SJCRH30 (cell line): ENCODE data around the gene SPTBN4. TPM values are rescaled to one million over a fixed set of nuclear protein-coding genes. Genes with fewer than 3 reads are reported as not detected.
"Not testable (repeated sequence)": the region's sequence is repeated elsewhere in the genome, so short reads cannot be mapped to it uniquely, and the experiment has no call there.

Experiments
- DNase-seq, 2 experiments: peaks; one replicate each; pipeline ENCODE4 v3.0.0-alpha.2; 2015 to 2020
- H3K27ac ChIP-seq: fragments of 250-450 bp; sonication (Bioruptor Pico); 2 replicates; pipeline ENCODE4 v1.5.1; 2020; ENCODE audit warnings: mild to moderate bottlenecking, moderate library complexity
- H3K27me3 ChIP-seq: fragments of 250-450 bp; sonication (Bioruptor Pico); 2 replicates; pipeline ENCODE4 v1.5.1; 2020; ENCODE audit warnings: mild to moderate bottlenecking, moderate library complexity
- H3K36me3 ChIP-seq: fragments of 250-450 bp; sonication (Bioruptor Pico); 2 replicates; pipeline ENCODE4 v1.5.1; 2020; ENCODE audit warnings: mild to moderate bottlenecking, moderate library complexity
- H3K4me1 ChIP-seq: fragments of 250-450 bp; sonication (Bioruptor Pico); 2 replicates; pipeline ENCODE4 v1.5.1; 2020; ENCODE audit warnings: mild to moderate bottlenecking, moderate library complexity
- H3K4me3 ChIP-seq: fragments of 250-450 bp; sonication (Bioruptor Pico); 2 replicates; pipeline ENCODE4 v1.5.1; 2020; ENCODE audit warnings: mild to moderate bottlenecking, moderate library complexity
- H3K9me3 ChIP-seq: fragments of 250-450 bp; sonication (Bioruptor Pico); replicated peaks from 2 replicates; pipeline ENCODE4 v1.5.1; 2020; ENCODE audit warnings: mild to moderate bottlenecking, moderate library complexity
- total RNA-seq: library from RNA; depleted of rRNA; stranded (reverse); fragments of >200 nt; shearing (Covaris generic); gene quantifications from 2 replicates; pipeline ENCODE4 v1.2.3, GENCODE V29; 2014

Gene SPTBN4
- total RNA-seq, 1 experiment from 2014 or later: 0.32 TPM

DNA sequence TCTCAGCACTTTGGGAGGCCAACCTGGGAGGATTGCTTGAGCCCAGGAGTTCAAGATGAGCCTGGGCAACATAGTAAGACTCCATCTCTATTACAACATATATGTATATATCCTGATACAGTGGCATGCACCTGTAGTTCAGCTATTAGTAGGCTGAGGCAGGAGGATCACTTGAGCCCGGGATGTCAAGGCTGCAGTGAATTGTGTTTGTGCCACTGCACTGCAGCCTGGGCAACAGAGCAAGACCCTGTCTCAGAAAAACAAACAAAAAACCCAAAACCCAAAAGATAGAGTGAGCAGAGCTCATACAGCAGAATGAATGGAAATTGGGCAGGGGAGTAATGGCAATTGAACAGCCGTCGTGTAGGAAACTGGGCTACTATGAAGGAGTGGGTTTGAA lies 92.6 kb downstream of the SPTBN4 start:
- H3K27ac ChIP-seq: no peak overlapping the region
- peaks cover 2% of the 10 kb centered on the region; the same call in 1 of the 2 replicates for H3K4me1 ChIP-seq
- DNase-seq: no peak
- no peaks in the 10 kb centered on the region for H3K36me3 ChIP-seq
- no peak overlapping the region for H3K4me3 ChIP-seq
- H3K27me3 ChIP-seq: peaks cover 20% of the 10 kb centered on the region
- H3K9me3 ChIP-seq: no peaks in the 10 kb centered on the region

DNA sequence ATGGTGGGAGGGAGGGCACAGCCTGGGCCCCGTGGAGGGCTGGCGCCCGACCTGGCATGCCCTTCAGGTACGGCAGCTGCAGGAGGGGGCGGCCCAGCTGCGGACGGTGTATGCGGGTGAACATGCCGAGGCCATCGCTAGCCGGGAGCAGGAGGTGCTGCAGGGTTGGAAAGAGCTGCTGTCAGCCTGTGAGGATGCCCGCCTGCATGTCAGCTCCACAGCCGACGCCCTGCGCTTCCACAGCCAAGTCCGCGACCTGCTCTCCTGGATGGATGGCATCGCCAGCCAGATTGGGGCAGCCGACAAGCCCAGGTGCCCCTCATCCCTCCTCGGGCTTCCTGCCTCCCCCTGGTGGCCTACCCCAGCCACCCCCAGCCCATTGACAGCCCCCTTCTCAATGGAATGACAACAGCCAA lies 93.3 kb downstream of the SPTBN4 start:
- no peak for DNase-seq
- Histone ChIP-seq H3K4me3 (no peak overlapping the region), H3K27me3 (peaks cover 20% of the 10 kb centered on the region), H3K4me1 (no peaks in the 10 kb centered on the region), H3K36me3 (no peaks in the 10 kb centered on the region), H3K27ac (no peak overlapping the region), H3K9me3 (no peaks in the 10 kb centered on the region)

DNA sequence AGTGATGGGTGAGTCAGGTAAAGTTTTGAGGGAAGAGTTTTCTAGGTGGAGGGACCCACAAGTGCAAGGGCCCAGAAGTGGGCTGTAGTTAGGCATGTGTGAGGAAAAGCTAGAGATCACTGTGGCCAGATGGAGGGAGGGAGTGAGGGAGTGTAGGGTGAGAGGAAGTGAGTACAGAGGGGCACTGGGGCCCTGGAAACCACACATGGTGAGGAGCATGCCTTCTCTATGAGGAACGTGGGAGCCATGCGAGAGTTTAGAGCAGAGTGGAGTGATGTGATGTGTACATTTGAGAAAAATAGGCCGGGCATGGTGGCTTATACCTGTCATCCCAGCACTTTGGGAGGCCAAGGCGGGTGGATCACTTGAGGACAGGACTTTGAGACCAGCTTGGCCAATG lies 95.1 kb downstream of the SPTBN4 start:
- DNase-seq: no peak
- no peaks in the 10 kb centered on the region for H3K36me3 ChIP-seq
- no peaks in the 10 kb centered on the region for H3K9me3 ChIP-seq
- H3K27ac ChIP-seq: no peak overlapping the region
- H3K4me1 ChIP-seq: no peaks in the 10 kb centered on the region
- H3K4me3 ChIP-seq: no peak overlapping the region
- peaks cover 32% of the 10 kb centered on the region for H3K27me3 ChIP-seq

DNA sequence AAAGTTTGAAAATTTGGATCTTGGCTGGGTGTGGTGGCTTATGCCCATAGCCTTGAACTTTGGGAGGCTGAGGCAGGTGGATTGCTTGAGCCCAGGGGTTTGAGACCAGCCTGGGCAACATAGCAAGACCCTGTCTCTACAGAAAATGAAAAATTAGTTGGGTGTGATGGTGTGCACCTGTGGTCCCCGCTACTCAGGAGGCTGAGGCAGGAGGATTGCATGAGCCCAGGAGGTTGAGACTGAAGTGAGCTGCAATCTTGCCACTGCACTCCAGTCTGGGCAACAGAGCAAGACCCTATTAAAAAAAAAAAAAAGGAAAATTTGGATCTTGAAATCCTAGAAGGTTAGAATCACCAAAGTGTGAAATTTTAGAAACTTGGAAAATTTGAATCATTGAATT lies 97.7 kb downstream of the SPTBN4 start:
- H3K36me3 ChIP-seq, H3K4me3 ChIP-seq, H3K4me1 ChIP-seq, H3K9me3 ChIP-seq, H3K27ac ChIP-seq, DNase-seq: not testable (repeated sequence)
- peaks cover 26% of the 10 kb centered on the region for H3K27me3 ChIP-seq

DNA sequence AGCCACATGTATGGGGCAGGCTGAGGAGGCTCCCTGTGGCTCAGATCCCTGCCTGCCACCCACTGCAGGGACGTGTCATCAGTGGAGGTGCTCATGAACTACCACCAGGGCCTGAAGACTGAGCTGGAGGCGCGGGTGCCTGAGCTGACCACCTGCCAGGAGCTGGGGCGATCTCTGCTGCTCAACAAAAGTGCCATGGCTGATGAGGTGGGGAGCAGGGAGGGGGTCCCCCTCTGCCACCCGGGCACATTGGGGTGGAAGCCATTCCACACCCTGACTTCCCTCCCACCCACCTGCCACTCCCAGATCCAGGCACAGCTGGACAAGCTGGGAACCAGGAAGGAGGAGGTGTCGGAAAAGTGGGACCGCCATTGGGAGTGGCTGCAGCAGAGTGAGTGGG lies 98.6 kb downstream of the SPTBN4 start:
- Histone ChIP-seq H3K36me3 (no peaks in the 10 kb centered on the region), H3K4me3 (no peak overlapping the region), H3K4me1 (peaks cover 12% of the 10 kb centered on the region), H3K27me3 (peaks cover 19% of the 10 kb centered on the region), H3K27ac (no peak overlapping the region), H3K9me3 (no peaks in the 10 kb centered on the region)
- DNase-seq: no peak

DNA sequence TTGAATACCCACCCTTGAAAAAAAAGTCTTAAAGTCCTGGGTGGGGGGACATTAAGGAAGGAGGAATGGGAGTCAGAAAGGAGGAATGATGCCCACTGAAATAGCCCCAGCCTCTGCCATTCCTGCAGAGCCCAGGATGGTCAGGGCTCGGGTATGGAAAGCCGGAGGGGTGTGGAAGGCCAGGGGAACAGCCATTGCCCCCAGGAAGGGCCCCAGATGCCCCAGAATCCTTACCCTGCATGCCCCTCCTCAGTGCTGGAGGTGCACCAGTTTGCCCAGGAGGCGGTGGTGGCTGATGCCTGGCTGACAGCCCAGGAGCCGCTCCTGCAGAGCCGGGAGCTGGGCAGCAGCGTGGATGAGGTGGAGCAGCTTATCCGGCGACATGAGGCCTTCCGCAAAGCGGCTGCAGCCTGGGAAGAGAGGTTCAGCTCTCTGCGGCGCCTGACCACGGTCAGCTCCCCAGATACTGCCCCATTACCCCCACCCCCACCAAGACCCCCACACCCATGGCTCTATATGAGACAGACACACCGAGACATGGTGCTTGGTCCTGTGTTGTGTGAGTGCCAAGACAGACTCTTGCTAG lies 99.2 kb downstream of the SPTBN4 start:
- Histone ChIP-seq H3K9me3 (no peaks in the 10 kb centered on the region), H3K36me3 (no peaks in the 10 kb centered on the region), H3K27me3 (peaks cover 17% of the 10 kb centered on the region), H3K4me1 (peaks cover 14% of the 10 kb centered on the region), H3K4me3 (no peak overlapping the region), H3K27ac (no peak overlapping the region)
- no peak for DNase-seq

DNA sequence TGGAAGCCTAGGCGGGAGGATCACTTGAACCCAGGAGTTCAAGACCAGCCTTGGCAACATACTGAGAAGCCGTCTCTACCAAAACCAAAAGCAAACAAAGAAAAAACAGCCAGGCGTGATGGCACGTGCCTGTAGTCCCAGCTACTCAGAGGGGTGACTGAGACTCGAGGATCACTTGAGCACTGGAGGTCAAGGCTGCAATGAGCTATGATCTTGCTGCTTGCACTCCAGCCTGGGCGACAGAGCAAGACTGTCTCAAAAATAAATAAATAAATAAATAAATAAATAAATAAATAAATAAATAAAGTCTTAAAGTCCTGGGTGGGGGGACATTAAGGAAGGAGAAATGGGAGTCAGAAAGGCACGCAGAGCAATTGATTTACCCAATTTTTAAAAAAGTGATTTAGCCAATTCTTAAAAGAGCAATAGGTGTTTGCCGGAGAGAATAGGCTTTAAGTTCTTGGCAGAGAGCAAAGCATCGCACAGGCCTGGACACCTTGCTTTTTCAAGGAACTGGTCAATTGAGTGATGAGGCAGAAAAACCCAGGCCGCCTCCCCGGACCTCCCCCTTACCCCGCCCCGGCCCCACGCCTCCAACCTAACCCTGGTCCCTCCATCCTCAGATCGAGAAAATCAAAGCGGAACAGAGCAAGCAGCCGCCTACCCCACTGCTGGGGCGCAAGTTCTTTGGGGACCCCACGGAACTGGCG lies 100.4 kb downstream of the SPTBN4 start:
- Histone ChIP-seq H3K4me1 (peaks cover 18% of the 10 kb centered on the region), H3K36me3 (no peaks in the 10 kb centered on the region), H3K4me3 (no peak overlapping the region), H3K27ac (no peak overlapping the region), H3K9me3 (no peaks in the 10 kb centered on the region), H3K27me3 (peaks cover 12% of the 10 kb centered on the region; the same call in 1 of the 2 replicates)
- no peak for DNase-seq

DNA sequence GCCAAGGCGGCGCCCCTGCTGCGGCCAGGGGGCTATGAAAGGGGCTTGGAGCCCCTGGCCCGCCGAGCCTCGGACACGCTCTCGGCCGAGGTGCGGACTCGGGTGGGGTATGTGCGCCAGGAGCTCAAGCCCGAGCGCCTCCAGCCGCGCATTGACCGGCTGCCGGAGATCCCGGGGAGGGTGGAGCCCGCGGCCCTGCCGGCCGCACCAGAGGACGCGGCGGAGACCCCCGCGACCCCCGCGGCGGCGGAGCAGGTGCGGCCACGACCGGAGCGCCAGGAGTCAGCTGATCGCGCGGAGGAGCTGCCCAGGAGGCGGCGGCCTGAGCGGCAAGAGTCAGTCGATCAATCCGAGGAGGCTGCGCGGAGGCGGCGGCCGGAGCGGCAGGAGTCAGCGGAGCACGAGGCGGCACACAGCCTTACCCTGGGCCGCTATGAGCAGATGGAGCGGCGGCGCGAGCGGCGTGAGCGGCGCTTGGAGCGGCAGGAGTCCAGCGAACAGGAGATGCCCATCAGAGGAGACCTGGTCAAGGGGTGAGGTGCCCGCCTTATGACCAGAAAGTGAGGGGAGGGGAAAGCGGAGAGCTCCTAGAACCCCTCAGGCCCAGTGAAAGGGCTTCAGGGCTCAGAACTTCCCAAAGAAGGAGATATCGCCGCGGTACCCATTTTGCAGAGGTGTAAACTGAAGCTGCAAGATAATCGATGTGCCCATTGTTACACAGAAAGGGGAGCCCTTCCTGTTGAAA lies 101.1 kb downstream of the SPTBN4 start:
- no peaks in the 10 kb centered on the region for H3K9me3 ChIP-seq
- H3K27ac ChIP-seq: no peak overlapping the region
- H3K4me3 ChIP-seq: no peak overlapping the region
- no peak for DNase-seq
- H3K27me3 ChIP-seq: peaks cover 12% of the 10 kb centered on the region; the same call in 1 of the 2 replicates
- H3K36me3 ChIP-seq: no peaks in the 10 kb centered on the region
- peaks cover 18% of the 10 kb centered on the region for H3K4me1 ChIP-seq

DNA sequence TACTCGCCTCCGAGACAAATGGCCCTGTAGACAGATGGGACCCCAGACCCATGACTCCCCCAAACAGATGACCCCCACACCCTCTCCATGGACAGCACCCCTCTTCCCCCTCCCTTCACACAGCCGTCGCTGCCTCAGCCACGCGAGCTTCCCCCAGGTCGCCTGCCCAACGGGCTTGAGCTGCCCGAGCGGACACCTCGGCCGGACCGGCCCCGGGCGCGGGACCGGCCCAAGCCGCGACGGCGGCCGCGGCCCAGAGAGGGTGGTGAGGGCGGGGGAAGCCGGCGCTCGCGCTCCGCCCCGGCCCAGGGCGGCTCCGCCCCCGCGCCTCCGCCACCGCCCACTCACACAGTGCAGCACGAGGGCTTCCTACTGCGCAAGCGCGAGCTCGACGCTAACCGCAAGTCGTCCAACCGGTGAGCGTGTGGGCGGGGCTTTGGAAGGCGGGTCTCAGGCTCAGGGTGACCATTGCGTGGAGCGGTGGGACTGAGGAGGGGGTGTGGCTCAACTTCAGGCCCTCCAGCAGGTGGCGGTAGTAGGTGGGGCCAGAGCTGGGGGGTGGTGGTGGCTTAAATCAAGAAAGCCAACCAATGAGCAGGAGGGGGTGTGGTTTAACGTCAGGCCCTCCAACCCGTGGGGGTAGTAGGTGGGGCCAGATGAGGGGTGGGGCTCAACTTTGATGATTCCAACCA lies 103.7 kb downstream of the SPTBN4 start:
- Histone ChIP-seq H3K27me3 (peaks cover 10% of the 10 kb centered on the region; the same call in 1 of the 2 replicates), H3K27ac (peak overlapping the region; percentile 42; the same call in 1 of the 2 replicates), H3K36me3 (no peaks in the 10 kb centered on the region), H3K4me1 (peaks cover 18% of the 10 kb centered on the region), H3K9me3 (no peaks in the 10 kb centered on the region), H3K4me3 (peak overlapping the region; percentile 57)
- DNase-seq: peak; percentile 100

DNA sequence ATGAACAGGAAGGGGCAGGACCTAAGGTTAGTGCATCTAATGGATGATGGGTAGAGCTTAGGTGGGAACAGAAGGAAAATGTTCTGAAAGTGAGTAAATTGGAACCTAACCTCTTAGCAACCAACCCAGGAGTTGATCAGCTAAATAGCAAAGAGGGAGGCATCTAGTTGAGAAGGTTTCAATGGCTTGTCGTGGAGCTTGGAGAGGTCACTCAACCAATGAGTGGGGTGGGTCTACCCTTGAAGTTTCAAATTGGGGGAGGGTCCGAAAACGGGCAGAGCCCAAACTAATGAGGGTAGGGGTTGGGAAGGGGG lies 104.2 kb downstream of the SPTBN4 start:
- Histone ChIP-seq H3K36me3 (no peaks in the 10 kb centered on the region), H3K4me1 (peaks cover 18% of the 10 kb centered on the region), H3K9me3 (no peaks in the 10 kb centered on the region), H3K27ac (no peak overlapping the region), H3K27me3 (peaks cover 5% of the 10 kb centered on the region; the same call in 1 of the 2 replicates), H3K4me3 (no peak overlapping the region)
- no peak for DNase-seq

DNA sequence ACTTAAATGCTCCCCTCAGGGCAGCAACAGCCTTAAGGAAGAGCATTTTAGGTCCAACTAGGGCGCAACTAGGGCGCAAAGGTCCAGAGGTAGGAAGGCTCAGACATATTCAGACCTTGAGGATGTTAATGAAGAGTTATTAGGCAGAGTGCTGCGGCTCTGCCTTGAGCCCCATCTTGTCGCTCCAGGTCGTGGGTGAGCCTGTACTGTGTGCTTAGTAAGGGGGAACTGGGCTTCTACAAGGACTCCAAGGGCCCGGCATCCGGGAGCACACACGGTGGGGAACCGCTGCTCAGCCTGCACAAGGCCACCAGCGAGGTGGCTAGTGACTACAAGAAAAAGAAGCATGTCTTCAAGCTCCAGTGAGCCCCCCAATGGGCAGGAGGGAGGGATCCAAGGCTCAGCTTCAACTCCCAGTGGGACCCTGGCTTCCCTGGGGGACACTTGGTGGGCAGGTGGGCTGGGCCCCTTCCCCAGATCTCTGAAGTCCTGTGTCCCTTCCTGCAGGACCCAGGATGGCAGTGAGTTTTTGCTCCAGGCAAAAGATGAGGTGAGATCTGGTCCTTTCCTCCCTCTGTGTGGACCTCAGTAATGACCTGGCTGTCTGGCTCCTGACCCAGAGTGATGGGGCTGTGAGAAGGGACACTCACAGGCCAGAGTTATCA lies 105.2 kb downstream of the SPTBN4 start:
- Histone ChIP-seq H3K27ac (no peak overlapping the region), H3K36me3 (no peaks in the 10 kb centered on the region), H3K4me3 (no peak overlapping the region), H3K4me1 (peaks cover 18% of the 10 kb centered on the region), H3K9me3 (no peaks in the 10 kb centered on the region), H3K27me3 (no peaks in the 10 kb centered on the region)
- no peak for DNase-seq

DNA sequence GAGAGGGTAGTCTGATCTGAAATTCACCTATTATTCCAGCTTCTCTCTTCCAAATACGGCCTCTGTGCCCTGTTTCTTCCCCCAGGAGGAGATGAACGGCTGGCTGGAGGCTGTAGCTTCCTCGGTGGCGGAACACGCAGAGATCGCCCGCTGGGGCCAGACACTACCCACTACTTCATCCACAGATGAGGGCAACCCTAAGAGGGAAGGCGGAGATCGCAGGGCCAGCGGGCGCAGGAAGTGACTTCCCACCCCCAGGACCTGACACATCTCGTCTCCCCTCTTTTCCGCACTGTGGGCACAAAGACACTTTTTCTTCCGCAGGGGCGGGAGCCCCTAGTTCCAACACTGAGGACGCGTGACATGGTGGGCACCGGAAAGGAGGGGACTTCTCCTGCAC lies 108.5 kb downstream of the SPTBN4 start:
- Histone ChIP-seq H3K9me3 (no peaks in the 10 kb centered on the region), H3K4me3 (no peak overlapping the region), H3K27me3 (no peaks in the 10 kb centered on the region), H3K36me3 (peaks cover 6% of the 10 kb centered on the region; the same call in 1 of the 2 replicates), H3K27ac (no peak overlapping the region), H3K4me1 (peaks cover 6% of the 10 kb centered on the region; the same call in 1 of the 2 replicates)
- no peak for DNase-seq

DNA sequence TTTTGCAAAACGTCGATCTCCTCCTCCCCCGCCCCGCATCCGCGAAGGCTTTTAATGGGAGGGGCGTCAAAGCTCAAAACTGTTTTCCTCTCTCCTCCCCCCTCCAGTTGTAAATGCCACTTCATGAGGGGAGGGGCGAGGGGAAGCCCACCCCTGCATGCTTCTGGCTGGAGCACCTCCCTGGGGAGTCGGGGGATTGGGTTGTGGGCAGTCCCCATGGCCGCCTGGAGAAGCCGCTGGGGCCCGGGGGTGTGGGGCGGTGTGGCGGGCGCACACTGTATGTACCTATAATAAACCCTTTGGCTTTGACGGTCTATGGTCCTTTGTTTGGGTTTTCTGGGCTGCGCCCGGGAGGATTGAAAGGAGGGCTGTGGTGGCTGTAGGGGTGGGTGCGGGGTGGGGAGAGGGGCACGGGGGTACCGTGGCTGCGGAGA lies 109.4 kb downstream of the SPTBN4 start:
- peaks cover 2% of the 10 kb centered on the region; the same call in 1 of the 2 replicates for H3K4me1 ChIP-seq
- H3K4me3 ChIP-seq: peak overlapping the region; percentile 75
- H3K36me3 ChIP-seq: peaks cover 6% of the 10 kb centered on the region; the same call in 1 of the 2 replicates
- peak overlapping the region; percentile 9; the same call in 1 of the 2 replicates for H3K27ac ChIP-seq
- peak; percentile 66 to 72 for DNase-seq
- no peaks in the 10 kb centered on the region for H3K27me3 ChIP-seq
- H3K9me3 ChIP-seq: no peaks in the 10 kb centered on the region
